Dermis blood vessel endothelial cell (primary cell): ENCODE results near the gene IFITM10. TPM values are rescaled to one million over a fixed set of nuclear protein-coding genes. Genes with fewer than 3 reads are reported as not detected.

Experiments used
- DNase-seq: peaks from one replicate; pipeline ENCODE4 v3.0.0; 2010
- total RNA-seq: library from RNA; depleted of rRNA; stranded (reverse); fragments of >200 nt; gene quantifications from 2 replicates; pipeline ENCODE4 v1.2.3, GENCODE V29; 2014

Gene IFITM10
- total RNA-seq, 1 donor from 2014 or later = 1.5 TPM

DNA sequence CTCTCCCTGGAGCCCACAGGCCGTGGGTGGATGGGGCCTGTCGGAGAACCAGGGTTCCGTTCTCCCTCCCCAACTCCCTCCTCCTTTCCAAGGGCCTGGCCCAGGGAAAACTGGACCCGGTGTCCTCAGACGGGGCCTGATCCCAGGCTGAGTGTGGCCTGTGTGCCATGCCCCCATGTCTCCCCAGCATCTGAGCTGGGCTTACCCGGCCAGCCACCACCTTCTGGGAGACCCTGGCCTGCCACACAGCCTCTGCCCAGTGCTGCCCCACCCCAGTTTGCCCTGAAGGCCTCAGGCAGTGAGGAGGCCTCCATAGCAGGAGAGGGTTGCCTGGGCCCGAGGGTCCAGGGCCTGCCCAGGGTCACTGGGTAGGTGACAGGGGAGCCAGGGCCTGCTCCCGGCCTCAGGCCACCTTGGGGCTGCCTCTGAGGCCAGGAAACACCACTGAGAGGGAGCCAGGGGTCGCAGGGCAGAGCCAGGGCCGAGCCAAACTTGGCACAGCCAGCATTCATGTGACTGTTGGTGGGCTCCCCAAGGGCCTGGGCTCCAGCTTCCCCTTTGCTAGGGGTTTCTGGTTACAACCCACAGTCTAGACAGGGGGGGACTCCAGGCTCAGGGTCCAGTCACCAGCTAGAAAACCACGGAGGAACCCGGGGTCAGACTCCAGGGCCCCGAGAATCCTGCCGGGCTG, 590 bp upstream of the IFITM10 start:
- no peak for DNase-seq

DNA sequence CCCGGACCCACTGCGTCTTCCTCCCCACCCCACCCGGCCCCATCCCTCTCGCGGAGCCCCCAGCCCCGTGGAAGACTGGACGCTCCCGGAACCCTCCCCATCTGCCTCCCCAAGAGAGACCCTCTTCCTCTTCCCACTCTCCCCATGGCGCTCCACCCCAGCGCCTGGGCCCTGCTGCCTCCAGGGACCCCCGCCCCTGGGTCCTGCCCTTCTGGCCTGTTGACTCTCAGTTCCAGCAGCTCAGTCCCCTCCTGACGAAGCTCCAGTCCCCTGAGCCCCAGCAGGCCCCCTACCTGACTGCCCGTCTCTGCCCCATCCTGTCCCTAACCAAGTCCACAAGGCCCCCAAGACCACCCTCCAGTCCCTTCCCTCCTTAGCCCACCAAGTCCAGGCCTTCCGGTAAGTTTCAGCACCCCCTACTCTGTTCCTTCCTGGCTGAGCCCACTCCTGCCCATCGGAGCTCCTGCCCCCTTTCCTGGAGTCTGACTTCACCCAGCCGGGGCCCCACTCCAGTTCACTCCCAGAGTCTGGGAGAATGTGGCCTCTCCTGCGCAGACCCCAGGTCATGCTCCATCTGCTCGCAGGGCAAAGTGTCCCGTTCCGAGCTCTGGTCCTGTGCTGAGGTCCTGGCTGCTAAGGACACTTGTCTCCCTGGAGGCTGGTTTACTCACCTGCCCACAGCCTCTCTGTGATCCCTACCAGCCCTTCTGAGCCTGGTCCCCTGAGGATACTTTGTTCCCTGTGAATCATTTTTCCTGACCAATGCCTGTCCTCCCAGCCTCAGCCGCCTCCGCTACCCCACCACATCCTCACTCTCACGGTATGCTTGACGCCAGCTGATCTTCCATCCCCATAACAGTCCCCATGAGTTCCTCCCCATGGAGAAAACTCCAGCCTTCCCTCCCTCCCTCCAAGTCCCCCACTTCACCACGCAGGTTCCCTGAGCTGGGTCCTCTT, 722 bp downstream of the IFITM10 start:
- DNase-seq = peak; percentile 43

GRCh38 chr11:1748636-1749394, 1.6 kb downstream of the IFITM10 start:
- DNase-seq = no peak

- DNase-seq = no peak
Measured at GRCh38 chr11:1747753-1748635, 2.4 kb downstream of the IFITM10 start.

DNA sequence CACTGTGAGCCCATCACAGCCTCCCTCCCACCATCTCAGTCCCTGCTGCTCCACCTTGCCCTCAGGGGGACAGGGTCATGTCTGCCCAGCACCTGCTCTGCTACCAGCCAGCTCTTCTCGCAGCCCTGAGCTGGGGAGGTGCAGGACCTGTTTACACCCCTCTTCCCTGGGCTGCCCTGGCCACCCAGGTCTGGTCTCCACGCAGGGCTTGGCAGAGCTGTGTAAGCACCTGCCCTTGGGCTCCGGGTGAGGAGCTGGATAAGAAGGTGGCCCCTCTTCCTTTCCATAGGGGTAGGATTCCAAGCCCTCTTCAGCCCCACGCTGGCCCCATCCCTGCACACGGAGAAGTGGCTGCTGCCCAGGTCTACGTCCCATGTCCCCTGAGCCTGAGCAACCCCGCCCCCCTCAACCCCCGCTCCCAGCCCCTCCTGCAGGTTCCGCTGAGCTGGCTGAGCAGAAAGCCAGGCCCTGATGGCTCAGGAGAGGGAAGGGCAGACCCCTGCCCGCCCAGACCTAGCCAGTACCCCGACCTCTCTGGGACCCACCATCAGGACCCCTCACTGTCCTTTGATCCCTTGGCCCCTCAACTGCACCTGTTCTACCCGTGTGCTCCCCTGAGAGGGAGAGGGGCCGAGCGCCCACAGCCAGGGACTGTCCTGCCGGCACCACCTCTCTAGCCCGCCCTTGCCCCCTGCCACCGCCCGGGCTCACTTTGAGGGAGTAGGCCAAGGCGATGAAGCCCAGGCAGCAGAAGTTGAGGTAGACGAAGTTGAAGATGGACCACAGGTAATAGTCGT, 3.2 kb downstream of the IFITM10 start:
- DNase-seq = no peak

- DNase-seq = no peak
Measured at GRCh38 chr11:1746511-1746931, 3.9 kb downstream of the IFITM10 start.

DNA sequence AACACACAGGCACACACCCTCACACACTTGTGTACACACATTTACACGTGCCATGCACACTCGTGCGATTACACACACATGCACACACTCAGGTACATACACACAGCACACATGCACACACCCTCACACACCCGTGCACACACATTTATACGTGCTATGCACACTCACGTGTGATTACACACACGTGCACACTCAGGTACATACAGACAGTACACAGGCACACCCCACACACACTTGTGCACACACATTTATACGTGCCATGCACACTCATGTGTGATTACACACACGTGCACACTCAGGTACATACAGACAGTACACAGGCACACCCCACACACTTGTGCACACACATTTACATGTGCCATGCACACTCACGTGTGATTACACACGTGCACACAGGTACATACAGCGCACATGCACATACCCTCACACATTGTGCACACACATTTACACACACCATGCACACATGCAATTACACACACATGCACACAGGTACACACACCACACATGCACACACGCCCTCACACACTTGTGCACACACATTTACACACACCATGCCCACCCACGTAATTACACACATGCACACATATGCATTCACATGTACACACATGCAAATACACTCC, 4.6 kb downstream of the IFITM10 start:
- no peak for DNase-seq

GRCh38 chr11:1744891-1745700, 5.3 kb downstream of the IFITM10 start:
- DNase-seq = no peak

- no peak for DNase-seq
Measured at GRCh38 chr11:1744137-1744886, 6.1 kb downstream of the IFITM10 start.

GRCh38 chr11:1743585-1744136, 6.7 kb downstream of the IFITM10 start:
- no peak for DNase-seq

GRCh38 chr11:1742869-1743584, 7.4 kb downstream of the IFITM10 start:
- DNase-seq = no peak

GRCh38 chr11:1742371-1742770, 8.0 kb downstream of the IFITM10 start:
- no peak for DNase-seq

DNA sequence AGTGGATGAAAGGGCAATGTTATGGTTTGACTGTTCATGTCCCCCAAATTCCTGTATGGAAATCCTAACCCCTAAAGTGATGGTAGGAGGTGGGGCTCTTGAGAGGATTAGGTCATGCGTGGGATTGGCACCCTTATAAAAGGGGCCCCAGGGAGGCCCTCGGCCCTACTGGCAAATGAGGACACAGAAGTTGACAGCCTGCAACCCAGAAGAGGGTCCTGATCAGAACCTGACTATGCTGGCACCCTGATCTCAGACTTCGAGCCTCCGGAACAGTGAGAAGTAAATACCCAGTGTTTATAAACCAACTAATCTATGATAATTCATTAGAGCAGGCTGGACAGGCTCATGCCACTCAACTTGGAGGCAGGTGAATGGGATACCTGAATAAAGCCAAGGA, 8.7 kb downstream of the IFITM10 start:
- no peak for DNase-seq

- DNase-seq = no peak
Measured at GRCh38 chr11:1740786-1741530, 9.4 kb downstream of the IFITM10 start.

DNA sequence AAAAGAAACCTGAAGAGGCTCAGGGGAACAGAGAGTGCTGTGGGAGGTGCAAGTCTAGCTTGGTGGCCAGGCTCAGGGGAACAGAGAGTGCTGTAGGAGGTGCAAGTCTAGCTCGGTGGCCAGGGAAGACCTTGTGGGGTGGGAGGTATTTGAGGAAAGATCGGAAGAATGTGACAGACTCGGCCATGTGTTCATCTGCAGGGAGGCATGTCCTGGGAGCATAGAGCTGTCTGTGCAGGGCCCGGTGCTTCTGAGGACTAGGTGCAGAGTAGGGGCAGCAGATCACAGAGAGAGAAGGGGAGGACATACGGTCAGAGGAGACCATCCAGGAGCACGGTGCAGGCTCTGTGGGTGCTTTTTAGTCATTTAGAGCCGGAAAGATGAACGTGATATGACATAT, 10.8 kb downstream of the IFITM10 start:
- DNase-seq = no peak

DNA sequence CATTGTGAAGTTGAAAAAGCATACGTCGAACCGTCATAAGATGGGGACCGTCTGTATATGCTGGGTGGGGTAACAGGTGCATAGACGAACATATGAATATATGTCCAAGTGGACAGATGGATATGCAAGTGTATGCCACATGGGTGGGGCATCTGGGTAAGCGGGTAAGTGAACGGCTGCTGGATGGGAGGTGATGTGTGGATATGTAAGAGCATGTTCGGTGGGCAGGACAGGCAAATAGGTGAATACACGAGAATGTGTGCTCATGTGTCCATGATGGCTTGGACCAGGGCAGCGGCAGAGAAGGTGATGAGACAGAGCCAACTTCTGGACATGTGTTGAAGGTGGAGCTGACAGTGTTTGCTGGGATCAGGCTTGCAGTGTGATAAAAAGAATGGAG, 12.0 kb downstream of the IFITM10 start:
- no peak for DNase-seq

DNA sequence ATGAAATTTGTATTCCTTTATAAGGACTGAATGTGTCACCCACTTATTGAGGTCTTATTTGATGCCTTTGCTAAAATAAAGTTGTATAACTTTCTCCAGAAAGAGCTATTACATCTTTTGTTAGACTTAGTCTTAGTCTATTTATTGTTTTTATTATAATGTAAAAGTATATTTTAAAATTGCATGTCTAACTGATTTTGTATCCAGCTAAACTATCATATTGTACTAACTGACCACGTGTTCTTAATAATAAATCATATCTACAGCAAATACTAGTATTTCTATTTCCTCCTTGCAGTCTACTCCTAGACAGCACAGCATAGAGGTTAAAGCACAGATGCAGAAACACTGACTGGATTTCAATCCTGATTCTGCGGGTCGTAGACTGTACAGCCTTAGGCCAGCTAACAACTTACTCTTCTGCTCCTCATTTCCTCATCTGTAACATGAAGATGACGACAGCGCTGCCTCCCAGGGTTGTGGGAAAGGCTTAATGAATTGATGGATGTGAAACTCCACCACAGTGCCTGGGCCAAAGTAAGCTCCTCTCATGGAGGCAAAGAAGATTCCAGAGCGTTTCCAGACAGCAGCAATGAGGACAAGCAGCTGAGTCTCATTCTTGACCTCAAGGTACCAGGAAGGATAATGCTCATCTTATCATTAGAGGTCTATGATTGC, 13.2 kb downstream of the IFITM10 start:
- no peak for DNase-seq
